Superior temporal gyrus (tissue), 1 donor: ENCODE measurements around the gene LCN9.
"Not testable (repeated sequence)": the region's sequence is repeated elsewhere in the genome, so short reads cannot be mapped to it uniquely, and the experiment has no call there.

Experiments used
- DNase-seq: peaks from one replicate; pipeline ENCODE4 v3.0.0-alpha.2; 2016; ENCODE audit errors: extremely low spot score

Gene LCN9

DNA sequence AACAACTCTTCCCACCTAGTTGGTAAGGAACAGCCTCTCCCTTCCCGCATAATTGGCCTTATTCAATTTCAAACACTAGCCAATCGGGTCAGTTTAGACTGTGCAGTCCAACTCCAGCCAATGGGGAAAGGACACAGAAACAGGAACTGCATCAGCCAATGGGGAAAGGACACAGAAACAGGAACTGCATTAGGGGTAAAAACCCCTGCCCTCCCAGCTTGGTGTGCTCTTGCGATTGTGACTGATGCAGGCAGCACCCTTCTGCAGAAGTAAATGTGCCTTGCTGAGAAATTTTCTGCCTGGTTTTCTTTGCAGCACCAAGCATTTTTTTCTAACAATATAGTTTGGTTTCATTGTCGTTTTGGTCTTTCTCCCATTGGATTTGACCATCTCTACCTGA lies 15.2 kb upstream of the LCN9 start:
- DNase-seq = no peak

DNA sequence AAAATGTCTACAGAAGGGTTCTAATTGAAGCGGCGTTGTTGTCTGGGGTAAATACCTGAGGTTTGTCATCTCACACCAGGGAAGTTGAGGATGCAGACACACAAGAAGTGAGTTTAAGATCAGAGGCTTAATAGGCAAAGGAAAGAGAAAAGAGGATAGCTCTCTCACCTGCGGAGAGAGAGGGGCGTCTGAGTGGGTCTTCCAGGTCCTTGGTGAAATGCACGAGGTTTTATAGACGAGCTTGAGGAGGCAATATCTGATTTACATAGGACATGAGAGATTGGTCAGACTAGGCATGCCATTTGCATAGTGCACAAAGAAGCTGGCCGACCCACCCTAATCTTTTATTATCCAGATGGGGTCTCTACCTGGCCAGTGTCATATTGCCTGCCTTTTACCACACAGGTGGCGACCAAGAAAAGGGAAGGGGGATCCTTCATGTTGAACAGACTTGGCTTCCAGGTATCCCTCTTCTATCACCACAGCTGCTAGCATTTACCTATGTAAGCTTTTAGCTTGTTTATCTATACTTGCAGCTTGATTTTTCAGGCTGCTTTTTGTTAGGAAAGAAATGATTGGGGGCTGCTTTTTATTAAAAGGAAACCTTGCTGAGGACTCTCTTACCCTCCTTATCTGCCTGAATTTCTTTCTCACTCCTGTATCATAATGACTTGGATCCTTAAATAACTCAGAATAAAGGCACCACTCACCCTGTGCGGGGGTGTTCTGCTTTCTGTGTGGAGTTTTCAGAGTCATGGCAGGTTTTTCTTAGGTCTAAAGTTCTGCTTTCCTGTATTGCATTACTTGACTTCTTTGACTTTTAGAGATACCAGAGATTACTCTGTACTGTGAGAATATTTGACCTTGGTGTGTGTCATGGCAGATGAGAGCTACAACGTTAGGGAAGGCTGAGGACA lies 14.4 kb upstream of the LCN9 start:
- DNase-seq = no peak

DNA sequence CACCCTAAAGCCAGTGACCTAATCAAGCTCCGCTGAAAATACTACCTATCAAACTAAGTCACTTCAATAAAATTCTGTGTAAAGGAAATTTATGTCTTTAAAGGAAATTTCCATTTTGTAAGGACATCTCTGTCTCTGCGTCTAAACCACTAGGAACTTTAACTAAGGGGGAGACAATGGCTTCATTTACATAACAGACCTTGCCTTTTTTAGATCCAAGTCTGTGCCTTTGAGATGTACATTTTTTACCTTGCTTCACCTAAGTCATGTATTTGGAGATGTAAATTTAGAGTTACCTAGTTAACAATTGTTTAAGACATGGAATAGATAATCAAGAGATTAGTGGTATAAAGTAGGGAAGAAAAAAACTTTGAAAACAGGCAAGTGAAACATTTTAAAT lies 13.6 kb upstream of the LCN9 start:
- DNase-seq = no peak

DNA sequence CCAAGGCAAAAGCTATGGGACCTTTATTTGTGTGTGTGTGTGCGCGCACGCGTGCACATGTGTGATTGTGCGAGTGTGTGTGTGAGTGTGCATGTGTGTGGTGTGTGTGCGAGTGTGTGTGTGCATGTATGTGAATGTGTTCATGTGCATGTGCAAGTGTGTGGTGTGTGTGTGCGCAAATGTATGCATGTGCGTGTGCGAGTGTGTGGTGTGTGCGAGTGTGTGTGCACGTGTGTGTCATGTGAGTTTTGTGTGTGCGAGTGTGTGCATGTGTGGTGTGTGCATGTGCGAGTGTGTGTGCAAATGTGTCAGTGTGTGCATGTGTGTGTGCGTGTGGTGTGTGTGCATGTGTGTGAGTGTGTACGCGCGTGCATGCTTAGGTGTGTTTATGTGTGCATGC lies 12.7 kb upstream of the LCN9 start:
- DNase-seq = no peak

DNA sequence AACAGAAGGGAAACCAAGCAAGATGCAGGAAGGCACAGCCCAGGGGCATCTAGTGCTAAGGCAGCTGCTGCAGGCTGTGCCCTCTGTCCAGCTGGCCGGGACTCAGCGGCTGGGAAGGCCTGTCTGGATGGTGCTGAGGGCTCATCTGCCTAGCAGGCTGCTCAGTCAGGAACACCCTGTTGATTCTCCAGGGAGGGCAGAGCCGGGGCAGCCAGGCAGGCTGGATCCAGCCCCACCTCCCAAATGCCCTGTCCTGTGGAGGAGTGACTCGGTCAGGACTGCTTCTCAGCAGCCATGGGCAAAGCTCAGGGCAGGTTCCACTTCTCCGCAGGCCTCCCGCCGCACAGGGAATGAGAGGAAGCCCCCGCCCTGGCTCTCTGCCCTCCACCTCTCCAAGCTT lies 7.8 kb upstream of the LCN9 start:
- DNase-seq = no peak

DNA sequence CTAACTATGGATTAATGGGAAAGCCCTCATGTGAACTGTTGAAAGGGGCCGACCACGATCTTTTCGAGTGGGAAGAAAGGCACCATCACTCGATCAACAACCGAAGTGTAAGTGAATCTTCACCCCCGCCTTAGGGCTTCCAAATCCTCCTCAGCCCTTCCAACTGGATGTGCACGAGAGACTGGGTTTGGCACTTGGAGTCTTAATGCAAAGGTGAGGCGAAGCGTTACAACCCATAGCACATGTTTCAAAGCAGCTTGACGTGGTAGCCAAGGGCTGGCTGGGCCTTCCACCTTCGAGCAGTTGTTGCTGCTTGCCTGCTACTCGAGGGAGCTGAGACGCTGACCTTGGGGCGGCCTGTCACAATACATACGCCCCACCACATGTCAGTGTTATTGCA lies 5.7 kb upstream of the LCN9 start:
- no peak for DNase-seq

DNA sequence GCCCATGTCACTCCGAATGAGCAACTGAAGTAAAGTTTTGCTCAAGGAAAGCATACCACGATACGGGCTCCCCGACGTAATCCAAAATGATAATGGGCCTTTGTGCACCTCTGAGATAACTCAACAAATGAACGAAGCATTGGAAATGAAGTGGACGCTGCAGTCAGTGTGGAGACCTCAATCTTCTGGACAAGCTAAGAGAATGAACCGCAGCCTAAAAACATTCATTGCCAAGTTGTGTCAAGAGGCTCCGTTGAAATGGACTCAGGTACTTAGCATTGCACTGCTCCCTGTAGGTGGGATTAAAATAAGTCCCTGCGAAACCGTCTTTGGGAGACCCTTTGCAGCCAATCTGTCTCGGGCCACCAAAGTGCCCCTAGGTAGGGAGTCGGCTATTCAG lies 3.9 kb upstream of the LCN9 start:
- no peak for DNase-seq

DNA sequence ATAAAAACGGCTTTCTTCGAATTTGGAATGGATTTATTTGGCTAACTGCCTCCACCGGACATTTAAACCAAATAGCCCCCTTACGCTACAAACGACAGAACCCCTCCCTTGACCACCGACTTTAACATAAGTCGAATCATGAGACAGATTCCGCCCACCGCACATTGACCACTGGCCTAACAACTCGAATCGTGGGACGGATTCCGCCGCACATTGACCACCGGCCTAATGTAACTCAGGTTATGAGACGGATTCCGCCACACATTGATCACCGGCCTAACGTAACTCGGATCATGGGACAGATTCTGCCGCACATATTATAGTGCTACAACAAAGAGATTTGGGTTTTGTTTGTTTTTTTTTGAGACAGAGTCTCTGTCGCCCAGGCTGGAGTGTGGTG lies 2.7 kb upstream of the LCN9 start:
- DNase-seq = no peak

DNA sequence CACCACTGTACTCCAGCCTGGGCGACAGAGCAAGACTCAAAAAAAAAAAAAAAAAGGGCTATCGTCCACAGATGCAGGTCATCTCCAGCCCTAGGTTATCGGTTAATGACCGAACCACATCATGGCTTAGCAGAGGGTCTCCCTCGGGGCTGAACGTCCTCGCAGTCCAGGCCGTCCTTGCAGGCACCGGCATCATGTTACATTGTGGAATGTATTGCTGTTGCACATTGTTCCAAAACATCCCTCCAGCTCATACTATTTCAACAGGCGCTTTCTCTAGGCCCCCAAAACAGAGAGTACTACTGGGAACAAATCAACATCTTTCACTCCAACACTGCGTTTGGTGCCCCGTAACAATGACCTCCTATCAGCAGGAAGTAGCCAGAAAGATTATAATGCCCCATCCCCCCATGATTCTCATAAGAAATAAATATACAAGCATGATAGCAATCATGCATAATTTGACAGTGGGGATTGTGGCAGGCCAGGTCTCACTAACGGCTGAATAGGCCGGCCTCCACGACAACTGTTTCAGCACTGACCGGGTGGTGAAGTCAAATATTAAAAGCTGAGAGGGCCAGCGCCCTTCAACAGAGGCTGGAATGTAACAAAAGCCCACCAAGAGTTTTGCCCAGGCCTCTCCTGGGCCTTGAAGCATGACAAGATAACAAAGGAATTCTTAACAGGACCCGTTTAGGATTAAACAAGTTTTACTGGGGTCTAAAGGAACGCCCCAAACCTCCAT lies 1.1 kb upstream of the LCN9 start:
- DNase-seq = no peak

DNA sequence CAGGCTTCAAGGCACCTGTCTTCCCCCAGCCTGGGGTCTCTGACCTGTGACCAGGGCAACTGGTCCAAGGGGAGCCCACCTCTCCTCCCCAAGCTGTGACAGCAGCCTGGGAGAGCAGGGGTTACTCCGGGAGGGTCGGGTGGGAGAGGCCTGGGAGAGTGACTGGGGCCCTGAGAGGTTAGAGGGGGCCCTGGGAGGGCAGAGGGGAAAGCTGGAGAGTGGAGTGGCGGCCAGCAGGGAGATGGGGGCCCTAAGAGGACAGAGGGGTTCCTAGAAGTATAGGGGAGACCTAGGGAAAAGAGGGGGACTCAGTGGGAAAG lies 302 bp downstream of the LCN9 start:
- no peak for DNase-seq

DNA sequence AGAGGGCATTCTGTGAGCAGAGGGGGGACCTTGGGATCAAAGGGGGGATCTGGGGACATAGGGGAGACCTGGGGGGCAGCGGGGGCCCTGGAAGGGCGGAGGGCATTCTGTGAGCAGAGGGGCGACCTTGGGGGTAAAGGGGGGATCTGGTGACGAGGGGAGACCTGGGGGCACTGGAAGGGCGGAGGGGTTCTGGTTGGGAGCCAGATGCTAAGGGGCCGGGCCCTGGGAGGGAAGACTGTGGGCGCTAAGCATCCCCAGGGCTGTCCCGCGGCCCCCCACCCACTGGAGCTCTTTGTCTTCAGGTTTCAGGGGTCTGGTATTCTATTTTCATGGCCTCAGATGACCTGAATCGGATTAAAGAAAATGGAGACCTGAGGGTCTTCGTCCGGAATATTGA lies 748 bp downstream of the LCN9 start:
- DNase-seq = no peak

DNA sequence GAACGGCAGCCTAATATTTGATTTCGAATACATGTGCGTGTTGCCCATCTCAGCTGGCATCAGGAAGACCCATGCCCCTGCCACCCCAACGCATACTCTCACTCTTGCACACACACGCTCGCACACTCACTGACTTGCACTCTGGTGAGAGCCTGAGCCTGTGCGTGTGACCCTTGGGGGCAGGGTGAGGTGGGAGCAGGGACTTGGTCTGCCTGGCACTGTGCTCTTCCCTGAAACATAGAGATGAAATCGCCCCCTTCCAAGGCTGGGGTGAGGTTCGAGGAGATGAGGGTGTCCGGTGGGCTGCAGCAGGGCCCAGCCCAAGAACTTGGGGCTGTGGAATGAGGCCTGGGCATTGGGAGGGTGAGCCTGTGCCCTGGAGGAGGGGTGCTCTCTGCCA lies 1.2 kb downstream of the LCN9 start:
- DNase-seq = no peak

DNA sequence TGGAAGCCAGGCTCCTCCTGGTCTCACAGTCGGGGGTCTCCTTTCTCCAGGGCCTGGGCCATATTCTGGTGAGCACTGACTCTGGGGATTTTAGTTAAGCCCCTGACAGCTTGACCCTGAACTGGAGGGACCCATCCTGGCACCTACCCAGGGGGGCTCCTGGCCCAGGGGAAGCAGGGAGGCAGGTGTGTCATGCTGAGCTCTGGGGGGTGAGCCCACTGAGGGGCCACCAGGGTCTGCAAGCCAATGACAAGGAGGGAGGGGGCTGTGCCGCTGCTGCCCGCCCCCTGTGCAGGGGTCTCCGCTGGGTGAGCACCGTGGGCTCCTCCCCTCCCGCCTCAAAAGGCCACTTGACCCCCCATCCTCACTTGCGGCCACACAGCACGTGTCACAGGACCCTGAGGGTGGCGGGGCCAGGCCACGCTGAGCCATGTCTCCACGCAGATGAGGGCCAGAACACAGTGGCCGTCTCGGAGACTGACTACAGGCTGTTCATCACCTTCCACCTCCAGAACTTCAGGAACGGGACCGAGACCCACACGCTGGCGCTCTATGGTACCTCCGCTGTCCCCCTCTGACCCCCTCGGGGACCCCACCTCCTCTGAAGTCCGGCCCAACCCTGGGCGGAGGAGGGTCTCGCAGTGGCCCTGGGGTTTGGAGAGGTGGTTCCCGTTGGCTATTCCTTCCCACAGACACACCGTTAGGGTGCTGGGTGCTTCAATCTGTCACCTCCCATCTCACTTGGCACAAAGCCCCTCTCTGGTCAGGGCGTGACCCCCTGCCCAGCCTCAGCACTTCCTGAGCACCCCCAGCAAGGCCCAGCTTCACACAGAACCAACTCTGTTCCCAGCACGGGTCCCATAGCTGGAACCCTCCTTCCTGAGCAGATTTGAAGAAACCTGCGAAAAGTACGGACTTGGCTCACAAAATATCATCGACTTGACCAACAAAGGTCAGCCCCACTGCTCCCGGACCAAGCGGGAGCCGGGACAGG lies 2.0 kb downstream of the LCN9 start:
- DNase-seq = no peak

DNA sequence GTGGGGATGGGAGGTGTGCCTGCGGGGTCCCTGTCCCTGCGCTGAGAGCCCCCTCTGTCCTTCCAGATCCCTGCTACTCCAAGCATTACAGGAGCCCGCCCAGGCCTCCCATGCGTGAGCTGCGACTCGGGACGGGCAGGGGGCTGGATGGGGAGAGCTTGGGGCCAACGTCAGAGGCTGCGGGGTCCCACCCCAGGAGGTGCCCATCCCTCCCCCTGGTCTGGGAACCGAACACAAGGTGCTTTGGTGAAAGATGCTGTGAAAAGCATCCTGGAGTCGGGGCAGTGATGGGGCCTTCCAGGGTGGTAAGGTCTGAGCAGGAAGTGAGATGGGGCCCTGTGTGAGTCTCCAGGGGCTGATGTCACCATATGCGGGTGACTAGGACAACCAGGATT lies 2.7 kb downstream of the LCN9 start:
- no peak for DNase-seq

DNA sequence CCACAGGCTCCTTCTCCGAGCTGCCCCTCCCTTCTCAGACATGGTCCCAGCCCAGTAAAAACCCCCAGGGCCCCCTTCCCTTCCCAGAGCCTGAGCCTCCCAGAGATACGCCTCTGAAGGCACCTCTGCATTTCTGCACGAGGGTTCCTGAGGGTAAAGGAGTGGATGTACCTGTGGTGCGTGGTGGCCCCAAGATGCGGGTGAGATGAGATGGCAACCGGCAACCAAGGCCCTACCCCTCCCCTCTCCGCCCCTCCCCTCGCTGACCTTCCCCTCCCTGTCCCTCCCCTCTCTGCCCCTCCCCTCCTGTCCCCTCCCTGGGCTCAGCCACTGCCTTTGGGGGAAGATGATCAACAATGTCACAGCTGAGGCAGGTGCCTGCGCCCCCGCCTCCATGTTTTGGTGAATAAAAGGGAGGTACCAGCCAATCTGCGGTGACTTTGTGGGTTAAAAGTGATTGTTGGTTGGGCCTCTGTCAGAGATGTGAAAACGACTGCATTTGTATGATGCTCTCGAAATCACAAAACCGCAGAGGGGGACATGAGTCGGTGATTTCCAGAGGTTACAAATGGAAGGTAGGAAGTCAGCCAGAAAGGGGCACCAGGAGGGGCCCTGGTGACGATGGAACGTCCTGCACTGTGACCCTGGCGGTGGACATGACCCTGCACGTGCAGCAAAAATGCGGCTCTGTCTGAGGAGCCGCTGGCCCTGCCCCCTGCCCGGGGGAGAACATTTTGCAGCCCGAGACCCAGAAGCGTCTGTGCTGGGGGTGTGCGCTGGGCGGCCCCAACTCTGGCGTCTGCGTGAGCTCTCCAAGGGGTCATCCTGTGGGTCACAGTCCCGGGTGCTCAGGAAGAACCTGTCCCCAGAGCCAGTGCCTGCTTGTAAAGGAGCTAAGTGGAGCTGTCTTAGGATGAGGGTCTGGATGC lies 3.7 kb downstream of the LCN9 start:
- no peak for DNase-seq

DNA sequence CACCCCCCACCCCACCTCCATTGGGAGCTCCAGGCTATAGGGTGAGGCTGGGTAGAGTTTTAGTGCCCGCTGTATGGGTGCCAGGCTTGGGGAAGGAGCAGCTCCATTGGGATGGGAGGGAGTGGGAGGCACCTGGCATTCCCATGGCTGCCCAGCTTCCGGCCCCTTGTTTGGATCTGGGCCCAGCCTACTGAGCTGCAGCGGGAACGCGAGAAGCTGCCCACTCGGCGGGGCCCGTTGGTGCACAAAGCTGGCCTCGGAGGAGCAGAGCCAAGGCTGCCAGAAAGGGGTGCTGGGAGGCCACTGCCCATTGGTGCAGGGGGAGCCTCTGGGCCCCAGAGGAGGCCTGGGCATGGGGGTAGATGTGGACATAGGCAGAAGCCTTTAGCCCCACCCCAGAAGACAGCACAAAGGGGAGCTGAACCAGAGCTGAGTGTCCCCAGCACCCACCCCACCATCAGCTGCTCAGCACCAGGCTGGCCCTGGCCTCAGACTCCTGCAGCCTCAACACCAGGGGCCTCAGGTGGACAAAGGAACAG lies 4.4 kb downstream of the LCN9 start:
- DNase-seq = no peak

DNA sequence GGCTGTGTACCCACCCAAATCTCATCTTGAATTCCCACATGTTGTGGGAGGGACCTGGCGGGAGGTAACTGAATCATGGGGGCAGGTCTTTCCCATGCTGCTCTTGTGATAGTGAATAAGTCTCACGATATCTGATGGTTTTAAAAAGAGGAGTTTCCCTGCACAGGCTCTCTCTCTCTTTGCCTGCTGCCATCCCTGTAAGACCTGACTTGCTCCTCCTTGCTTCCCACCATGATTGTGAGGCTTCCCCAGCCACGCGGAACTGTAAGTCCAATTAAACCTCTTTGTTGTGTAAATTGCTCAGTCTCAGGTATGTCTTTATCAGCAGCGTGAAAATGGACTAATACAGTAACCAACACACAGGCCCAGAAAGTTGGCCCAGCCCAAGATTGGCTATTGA lies 5.9 kb downstream of the LCN9 start:
- not testable (repeated sequence) for DNase-seq

DNA sequence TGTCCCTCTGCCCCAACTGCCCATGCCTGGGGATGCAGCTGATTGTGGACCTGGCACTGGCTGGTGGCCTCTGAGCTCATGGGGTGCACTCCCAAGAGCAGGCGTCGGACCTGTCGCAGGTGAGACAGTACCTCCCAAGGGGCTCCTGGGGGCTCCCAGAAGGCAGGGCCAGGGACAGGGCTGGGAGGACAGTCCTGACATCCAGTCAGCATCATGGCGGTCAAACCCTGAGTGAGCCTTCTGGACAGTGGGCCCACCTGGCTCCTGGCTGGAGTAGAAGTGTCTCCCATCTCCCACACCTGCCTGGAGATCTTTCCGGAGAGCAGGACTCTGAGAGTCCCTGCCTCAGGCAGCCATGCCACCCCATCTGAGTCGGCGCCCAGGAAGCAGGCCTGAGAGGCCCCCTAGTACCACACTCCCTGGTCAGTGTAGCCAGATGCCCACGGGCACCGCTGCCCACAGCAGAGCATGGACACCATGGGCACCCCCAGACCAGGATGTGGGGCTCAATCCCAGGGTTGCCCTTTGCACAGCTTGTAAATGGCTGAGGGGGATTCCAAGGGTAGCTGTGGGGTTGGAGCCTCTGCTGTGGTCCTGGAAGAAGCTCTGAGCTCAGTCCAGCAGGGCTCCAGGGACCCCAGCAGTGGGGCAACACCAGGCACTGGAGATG lies 6.6 kb downstream of the LCN9 start:
- no peak for DNase-seq

DNA sequence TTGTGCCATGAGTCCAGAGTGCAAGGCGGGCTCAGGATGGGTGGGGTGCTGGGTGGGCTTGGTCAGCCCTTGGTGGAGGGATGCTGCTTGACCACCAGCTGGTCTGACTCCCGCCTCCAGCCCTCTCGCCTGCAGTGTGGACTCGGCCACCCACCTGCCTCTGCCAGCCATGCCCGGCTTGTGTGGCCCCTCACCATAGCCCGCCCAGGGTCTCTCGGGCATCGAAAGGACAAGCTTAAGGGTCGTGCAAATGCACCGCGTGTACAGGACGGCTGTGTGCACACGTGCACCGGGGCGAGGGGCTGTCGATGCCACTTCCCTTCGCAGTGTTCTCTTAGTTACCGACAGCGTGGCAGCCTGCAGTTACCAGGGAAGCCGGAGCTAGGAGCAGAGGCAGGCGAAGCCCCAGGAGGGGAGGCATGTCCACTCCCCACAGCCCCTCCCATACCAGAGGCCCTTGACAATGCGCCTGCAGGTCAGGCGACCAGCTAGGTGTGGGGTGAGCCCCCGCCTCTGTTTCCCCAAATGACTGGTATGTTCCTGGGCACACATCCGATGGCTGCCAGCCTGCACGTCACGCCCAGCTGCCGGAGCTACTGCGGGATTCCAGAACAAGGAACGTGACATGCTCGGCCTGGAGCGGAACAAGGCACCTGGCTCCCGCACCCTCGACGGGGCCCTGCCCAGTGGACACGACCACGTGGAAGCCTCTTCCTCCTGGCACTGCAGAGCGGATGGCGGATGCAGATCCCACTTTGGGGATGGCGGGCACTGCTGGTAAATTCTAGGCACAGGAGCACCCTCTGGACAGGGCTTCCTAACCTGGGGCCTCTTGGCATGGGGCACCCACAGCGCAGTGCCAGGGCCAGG lies 7.8 kb downstream of the LCN9 start:
- no peak for DNase-seq
